ENCODE measurements around the gene CARMIL1.

The CARMIL1 gene

DNA sequence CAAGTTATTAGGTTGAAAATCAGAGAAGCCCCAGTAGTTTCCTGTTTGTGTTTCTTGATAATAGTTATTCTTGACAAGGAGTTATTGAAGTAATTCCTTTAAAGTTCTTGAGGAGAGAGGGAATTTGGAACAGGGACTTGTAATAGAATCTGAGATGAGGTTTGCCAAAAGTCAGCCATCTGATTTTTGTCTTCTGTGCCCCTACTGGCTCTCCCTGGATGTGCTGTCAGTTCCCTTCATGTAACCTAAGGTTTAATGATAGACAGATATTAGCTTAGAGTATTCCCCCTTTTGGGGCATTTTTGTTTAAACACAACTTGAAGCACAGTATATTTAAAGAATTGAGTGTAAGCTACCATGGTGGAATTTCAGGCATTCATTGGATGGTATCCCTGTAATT is 71.4 kb downstream of the CARMIL1 start:
- no peak for TF ChIP-seq CTCF (conservative IDR thresholded peaks at IDR 0.05; ENCODE audit: low read depth, low read length)
- H3K4me3 ChIP-seq (ENCODE audit: low read length): no peak overlapping the region
- no peak for DNase-seq (ENCODE audit: low read depth)

DNA sequence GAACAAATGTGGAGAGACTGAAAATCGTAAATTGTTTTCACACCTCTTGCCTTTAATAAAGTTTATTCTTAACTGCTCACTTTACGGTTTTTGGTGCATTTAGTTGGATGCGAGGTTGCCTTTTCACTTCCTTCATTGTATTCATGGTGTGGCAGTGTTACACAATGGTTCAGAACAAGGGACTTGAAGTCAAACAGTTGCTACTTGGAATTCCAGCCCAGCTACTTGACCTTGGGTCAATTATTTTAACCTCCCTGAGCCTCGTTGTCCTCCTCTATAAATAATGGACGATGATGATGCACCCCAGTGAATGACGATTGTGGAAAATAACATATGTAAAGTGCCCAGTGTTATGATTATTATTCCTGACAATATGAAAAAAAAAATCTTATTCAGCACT is 72.3 kb downstream of the CARMIL1 start:
- TF ChIP-seq CTCF (conservative IDR thresholded peaks at IDR 0.05; ENCODE audit: low read depth, low read length): no peak
- DNase-seq (ENCODE audit: low read depth): no peak

DNA sequence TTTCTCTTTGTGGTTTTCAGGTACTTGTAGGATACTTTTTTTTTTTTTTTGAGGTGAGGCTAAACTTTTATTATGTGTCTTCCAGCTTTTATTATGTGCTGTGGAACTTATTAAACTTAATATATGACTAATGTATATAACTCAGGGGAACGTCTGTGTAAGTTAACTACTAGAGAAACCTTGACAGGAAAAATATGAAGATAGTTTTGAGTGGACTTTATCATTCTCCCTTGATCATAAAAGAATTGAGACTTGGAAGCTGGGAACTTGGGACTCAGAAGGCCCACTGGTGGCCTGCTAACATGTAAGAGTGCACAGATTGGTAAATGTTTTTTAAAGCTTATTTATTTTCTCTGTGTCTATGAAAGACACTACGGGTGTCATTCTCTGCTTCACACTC is 73.1 kb downstream of the CARMIL1 start:
- H3K4me3 ChIP-seq (ENCODE audit: low read length): no peak overlapping the region
- DNase-seq (ENCODE audit: low read depth): no peak
- TF ChIP-seq CTCF (conservative IDR thresholded peaks at IDR 0.05; ENCODE audit: low read depth, low read length): no peak

More for the DNA sequence above, 72.3 kb downstream of the CARMIL1 start:
- H3K4me3 ChIP-seq (ENCODE audit: low read length): no peak overlapping the region

DNA sequence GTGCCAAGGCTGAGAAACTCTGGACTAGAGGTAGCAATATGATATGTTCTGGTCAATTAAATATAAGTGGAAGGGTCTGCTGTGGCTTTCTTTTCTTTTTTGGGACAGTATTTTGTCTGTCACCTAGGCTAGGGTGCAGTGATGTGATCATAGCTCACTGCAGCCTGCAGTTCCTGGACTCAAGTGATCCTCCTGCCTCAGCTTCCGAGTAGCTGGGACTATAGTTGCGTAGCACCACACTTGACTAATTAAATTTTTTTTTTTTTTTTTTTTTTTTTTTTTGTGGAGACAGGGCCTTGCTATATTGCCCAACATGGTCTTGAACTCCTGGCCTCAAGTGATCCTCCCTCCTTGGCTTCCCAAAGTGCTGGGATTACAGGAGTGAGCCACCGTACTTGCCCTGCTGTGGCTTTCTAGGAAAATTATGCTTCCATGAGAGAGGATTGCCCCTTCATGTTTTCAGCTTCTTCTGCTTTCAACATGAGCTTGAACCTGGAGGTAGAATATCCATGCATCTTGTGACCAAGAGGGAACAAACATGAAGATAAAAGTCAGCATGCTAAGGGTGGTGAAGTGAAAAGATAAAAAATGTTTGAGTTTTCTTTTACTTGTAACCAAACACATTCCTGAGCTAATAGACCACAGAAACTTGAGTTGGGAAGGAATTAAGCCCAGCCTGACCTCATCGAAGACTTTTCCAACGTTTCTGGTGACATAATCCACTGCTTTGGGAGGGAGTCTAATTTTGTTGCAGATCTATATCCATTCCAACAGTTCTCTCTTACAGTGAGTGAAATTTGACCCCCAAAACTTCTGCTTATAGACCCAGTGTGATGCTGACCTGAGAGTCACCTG is 75.1 kb downstream of the CARMIL1 start:
- no peak overlapping the region for H3K4me3 ChIP-seq (ENCODE audit: low read length)
- DNase-seq (ENCODE audit: low read depth): peak; percentile 51
- no peak for TF ChIP-seq CTCF (conservative IDR thresholded peaks at IDR 0.05; ENCODE audit: low read depth, low read length)

- no peak for DNase-seq (ENCODE audit: low read depth)
- no peak overlapping the region for H3K4me3 ChIP-seq (ENCODE audit: low read length)
- TF ChIP-seq CTCF (conservative IDR thresholded peaks at IDR 0.05; ENCODE audit: low read depth, low read length): no peak
Observed at GRCh38 chr6:25359191-25359861, 80.2 kb downstream of the CARMIL1 start.

GRCh38 chr6:25359891-25360290 is 80.7 kb downstream of the CARMIL1 start:
- no peak overlapping the region for H3K4me3 ChIP-seq (ENCODE audit: low read length)
- DNase-seq (ENCODE audit: low read depth): no peak
- TF ChIP-seq CTCF (conservative IDR thresholded peaks at IDR 0.05; ENCODE audit: low read depth, low read length): no peak

DNA sequence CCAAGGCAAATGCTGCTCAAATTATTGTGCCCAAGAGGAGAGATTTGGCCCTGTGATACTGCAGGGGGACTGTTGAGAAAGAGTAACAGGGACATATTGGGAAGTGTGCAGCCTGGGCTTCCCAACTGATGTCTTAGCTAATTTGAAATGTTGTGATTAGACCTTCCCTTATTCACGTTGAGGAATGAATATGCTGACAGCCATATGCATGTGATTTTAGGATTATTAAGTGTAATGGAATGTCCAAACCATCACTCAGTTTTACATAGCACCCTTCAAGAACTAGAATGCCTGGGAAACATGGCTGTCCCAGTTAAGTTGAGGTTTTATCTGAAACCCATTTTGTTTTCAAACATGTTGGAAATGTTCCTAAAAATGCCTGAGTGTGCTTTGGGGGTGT is 81.4 kb downstream of the CARMIL1 start:
- no peak for TF ChIP-seq CTCF (conservative IDR thresholded peaks at IDR 0.05; ENCODE audit: low read depth, low read length)
- DNase-seq (ENCODE audit: low read depth): no peak
- no peak overlapping the region for H3K4me3 ChIP-seq (ENCODE audit: low read length)
